HG03460 (cell line): ENCODE results near the gene SIRT6.
"Not testable (repeated sequence)": the region's sequence is repeated elsewhere in the genome, so short reads cannot be mapped to it uniquely, and the experiment has no call there.

Experiments used
- ATAC-seq: cut with Tn5 transposase; IDR thresholded peaks from one replicate; pipeline ENCODE4 v1.9.1; 2021; ENCODE audit not compliant: unreplicated experiment

Gene SIRT6

GRCh38 chr19:4182084-4182810 is at the start of gene SIRT6, which contains the start of gene ANKRD24:
Gene SIRT6, minus strand, starts transcription at chr19:4182563. Its CDS starts 24 bp downstream, at chr19:4182539.
Gene ANKRD24, plus strand, starts transcription at chr19:4182689. Its CDS starts 3,737 bp downstream, at chr19:4186426.
- ATAC-seq, result peak; percentile 61

GRCh38 chr19:4232139-4232538 is 49.8 kb upstream of the SIRT6 start:
- not testable (repeated sequence) for ATAC-seq

DNA sequence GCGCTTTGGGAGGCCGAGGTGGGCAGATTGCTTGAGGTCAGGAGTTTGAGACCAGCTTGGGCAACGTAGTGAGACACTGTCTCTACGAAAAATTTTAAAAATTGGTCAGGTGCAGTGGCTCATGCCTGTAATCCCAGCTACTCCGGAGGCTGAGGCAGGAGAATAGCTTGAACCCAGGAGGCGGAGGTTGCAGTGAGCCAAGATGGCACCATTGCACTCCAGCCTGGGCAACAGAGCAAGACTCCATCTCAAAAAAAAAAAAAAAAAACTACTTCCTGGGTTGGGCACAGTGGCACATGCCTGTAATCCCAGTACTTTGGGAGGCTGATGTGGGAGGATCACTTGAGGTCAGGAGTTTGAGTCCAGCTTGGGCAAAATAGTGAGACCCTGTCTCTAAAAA is 49.2 kb upstream of the SIRT6 start:
- ATAC-seq, result not testable (repeated sequence)

DNA sequence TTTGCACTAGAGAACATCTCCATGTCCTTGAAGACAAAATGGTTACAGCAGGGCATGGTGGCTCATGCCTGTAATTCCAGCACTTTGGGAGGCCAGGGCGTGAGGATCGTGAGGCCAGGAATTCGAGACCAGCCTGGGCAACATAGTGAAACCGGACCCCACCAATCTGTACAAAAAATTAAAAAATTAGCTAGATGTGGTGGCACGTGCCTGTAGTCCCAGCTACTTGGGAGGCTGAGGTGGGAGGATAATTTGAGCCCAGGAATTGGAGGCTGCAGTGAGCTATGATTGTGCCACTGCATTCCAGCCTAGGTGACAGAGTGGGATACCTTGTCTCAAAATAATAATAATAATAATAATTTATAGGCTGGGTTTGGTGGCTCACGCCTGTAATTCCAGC is 47.9 kb upstream of the SIRT6 start:
- ATAC-seq, result not testable (repeated sequence)

- ATAC-seq, result peak; percentile 62
These were observed 47.0 kb upstream of the SIRT6 start, which contains the start of gene EBI3 for GRCh38 chr19:4229179-4229931. Gene EBI3, plus strand, starts transcription at chr19:4229523. Its CDS starts 28 bp downstream, at chr19:4229551.

DNA sequence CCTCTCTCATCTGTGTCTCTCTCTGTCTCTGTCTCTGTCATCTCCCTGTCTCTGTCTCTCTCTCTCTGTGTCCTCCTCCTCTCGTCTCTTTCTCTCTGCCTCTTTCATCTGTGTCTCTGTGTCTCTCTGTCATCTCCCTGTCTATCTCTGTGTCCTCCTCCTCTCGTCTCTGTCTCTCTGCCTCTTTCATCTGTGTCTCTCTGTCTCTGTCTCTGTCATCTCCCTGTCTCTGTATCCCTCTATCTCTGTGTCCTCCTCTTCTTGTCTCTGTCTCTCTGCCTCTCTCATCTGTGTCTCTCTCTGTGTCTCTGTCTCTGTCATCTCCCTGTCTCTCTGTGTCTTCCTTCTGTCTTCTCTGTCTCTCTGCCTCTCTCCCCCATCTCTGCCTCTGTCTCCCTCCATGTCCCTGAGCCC is 46.4 kb upstream of the SIRT6 start:
- no peak for ATAC-seq

GRCh38 chr19:4227771-4228170 is 45.4 kb upstream of the SIRT6 start:
- no peak for ATAC-seq

DNA sequence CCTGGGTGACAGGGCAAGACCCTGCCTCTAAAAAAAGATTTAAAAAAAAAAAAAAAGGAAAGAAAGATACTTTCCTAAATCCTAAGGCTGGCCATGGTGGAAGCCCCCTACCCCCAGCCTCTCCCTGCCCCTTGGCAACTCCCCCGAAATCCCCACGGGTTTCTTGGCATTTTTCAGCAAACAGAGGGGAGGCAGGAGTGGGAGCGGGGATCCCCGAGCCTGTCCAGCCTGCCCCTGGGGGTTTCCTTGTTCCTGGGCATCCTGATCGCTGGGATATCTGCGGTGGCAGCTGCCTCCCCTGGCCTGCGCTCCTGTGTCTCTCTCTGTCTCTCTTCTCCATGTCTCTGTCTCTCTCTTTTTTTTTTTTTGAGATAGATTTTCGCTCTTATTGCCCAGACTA is 43.5 kb upstream of the SIRT6 start:
- ATAC-seq, result no peak

- no peak for ATAC-seq
These were observed 42.1 kb upstream of the SIRT6 start for GRCh38 chr19:4224470-4224869.

- no peak for ATAC-seq
These were observed 37.8 kb upstream of the SIRT6 start for GRCh38 chr19:4220188-4220587.

DNA sequence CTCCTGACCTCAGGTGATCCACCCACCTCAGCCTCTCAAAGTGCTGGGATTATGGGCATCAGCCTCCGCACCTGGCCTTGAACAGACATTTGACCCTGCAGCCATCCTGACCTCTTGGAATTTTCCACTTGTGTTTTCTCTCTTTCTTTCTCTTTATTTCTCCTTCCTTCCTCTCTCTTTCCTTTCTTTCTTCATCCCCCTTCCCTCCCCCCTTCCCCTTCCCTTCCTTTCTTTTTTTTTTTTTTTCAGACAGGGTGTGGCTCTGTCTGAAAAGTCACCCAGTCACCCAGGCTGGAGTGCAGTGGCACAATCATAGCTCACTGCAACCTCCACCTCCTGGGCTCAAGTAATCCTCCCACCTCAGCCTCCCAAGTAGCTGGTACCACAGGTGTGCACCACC is 36.2 kb upstream of the SIRT6 start:
- ATAC-seq, result not testable (repeated sequence)

DNA sequence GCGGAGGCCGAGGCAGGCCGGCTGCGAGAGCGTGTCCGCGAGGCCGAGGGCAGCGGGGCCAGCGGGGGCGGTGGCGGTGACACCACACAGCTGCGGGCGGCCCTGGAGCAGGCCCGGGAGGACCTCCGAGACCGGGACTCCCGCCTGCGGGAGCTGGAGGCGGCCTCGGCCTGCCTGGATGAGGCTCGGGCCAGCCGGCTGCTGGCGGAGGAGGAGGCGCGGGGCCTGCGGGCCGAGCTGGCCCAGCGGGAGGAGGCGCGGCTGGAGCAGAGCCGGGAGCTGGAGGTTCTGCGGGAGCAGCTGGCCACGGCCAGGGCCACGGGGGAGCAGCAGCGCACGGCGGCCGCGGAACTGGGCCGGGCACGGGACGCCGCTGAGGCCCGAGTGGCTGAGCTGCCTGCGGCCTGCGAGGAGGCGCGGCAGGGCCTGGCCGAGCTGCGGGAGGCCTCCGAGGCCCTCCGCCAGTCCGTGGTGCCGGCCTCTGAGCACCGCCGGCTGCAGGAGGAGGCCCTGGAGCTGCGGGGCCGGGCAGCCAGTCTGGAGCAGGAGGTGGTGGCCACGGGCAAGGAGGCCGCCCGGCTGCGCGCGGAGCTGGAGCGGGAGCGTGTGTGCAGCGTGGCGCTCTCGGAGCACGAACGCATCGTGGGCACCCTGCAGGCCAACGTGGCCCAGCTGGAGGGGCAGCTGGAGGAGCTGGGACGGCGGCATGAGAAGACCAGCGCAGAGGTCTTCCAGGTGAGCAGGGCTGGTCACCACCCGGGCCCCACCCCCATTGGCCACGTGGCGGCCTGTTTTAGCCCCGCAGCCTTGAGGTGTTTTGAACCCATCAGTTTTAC is 35.3 kb upstream of the SIRT6 start:
- ATAC-seq, result no peak

GRCh38 chr19:4216846-4217245 is 34.5 kb upstream of the SIRT6 start:
- no peak for ATAC-seq

DNA sequence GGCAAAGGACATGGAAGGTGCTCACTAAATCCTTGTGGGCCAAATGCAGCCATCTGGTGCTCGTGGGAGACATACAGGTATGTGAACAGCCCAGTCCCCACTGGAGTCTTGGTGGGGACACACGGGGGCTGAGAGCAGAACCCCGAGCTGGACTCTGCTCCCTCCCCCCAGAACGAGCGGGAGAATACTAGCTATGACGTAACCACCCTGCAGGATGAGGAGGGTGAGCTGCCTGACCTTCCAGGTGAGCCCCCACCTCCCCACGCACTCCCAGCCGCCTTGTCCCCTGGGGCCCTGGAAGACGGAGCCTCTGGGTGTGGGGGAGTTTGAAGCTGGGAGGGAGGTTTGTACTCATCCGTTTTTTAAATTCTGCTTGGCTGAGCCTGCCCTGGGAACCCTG is 33.4 kb upstream of the SIRT6 start:
- ATAC-seq, result no peak

DNA sequence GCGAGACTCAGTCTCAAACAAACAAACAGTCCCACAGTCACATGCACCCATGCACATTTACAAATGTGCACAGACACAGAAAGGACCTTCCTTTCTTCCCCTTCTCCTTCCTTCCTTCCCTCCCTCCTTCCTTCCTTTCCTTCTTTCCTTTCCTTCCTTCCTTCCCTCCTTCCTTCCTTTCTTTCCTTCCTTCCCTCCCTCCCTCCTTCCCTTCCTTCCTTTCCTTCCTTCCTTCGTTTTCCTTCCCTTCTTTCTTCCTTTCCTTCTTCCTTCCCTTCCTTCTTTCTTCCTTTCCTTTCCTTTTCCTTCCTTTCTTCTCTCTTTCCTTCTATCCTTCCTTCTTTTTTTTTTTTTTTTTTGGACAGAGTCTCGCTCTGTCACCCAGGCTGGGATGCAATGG is 30.8 kb upstream of the SIRT6 start:
- no peak for ATAC-seq

GRCh38 chr19:4210166-4210731 is 27.9 kb upstream of the SIRT6 start:
- no peak for ATAC-seq

DNA sequence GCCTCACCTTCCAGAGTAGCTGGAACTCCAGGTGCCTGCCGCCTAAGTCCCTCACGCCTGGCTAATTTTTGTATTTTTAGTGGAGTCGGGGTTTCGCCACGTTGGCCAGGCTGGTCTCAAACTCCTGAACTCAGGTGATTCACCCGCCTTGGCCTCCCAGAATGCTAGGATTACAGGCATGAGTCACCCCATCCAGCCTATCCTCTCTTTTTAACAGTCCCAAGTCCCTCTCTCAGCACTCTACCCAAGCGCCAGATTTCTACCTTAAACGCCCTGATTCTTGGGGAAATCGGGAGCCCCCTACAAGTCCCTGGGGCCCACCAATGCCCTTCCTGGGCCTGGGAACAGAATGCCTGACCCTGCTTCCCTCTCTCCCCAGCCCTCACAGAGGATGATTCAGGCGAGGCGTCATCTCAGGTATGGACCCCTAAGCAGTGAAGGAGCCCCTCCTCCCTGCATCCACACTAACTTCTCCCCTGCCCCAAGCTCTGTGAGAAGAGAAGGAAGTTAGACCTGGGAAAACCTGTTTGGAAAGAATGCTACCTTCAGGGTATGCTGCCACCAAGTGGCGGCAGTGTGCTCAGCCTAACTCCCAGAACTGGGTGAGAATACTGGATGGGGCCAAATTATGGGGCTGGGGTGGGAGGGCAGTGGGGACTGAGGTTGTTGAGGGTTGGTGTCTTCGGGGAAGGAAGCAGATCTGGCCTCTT is 26.2 kb upstream of the SIRT6 start:
- no peak for ATAC-seq

DNA sequence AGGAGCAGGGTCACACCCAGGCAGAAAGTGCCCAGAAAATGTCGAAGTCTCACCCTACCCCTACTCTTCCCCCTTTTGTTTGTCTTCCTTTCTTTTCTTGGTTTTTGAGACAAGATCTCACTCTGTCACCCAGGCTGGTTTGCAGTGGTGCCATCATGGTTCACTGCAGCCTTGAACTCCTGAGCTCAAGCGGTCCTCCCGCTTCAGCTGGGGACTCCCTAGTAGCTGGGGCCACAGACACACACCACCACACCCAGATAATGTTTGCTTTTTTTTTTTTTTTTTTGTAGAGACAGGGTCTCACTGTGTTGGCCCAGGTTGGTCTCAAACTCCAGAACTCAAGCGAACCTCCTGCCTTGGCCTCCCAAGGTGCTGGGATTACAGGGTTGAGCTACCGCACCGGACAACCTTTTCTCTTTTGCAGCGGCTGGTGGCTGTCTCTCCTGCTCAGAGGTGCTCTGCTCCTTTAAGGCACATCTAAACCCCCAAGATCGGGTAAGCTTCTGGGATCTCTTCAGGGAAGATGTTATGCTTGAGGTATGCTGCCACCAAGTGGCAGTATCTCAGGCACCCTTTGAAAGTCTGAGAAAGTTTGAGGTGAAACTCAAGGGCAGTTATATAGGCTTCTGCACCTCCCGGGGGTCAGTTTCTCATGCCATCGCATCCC is 24.6 kb upstream of the SIRT6 start:
- no peak for ATAC-seq

DNA sequence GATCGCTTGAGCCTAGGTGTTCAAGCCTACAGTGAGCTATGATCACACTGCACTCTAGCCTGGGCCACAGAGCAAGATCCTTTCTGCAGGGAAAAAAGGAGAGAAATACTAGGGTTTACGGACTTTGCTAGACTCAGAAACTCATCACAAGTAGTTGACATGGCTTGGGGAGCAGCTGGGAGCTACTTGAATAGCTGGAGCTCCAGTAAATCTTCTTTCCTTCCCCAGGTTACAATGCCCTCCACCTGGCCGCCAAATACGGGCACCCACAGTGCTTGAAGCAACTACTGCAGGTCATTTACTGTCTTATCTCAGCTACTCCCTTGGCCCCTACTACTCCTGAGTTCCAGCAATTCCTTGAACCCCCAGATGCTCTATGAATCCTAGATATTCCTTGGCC is 19.4 kb upstream of the SIRT6 start:
- ATAC-seq, result no peak
